ENCODE measurements around the gene ELK1.
"Not testable (repeated sequence)": the region's sequence is repeated elsewhere in the genome, so short reads cannot be mapped to it uniquely, and the experiment has no call there.

The ELK1 gene

DNA sequence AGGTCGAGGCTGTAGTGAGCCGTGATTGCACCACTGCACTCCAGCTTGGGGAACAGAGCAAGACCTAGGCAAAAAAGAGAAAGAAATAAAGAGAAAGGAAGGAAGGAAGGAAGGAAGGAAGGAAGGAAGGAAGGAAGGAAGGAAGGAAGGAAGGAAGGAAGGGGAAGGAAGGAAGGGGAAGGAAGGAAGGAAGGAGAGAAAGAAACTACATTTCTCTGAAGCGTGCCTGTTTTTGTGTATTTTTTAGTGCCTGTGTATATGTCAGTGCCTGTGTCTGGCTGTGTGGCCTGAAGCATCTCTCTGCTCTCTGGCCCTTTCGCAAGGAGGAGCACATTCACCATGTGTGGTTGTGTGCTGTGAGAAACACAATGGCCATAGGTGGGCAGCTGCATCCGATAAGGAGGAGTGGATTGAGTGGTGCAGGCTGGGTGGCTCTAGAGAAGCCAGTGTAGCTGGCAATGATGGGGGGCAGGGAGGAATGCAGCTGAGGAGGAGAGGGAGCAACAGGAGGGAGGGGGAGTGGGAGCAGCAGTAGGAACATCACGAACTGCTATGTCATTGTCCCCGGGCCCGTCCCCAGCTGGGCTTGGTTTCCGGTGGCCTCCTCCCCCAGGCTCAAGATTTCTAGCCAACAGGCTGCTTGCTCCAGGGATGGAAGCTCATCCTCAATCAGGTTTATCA is 42.1 kb downstream of the ELK1 start:
- TF ChIP-seq, protein P1, sequence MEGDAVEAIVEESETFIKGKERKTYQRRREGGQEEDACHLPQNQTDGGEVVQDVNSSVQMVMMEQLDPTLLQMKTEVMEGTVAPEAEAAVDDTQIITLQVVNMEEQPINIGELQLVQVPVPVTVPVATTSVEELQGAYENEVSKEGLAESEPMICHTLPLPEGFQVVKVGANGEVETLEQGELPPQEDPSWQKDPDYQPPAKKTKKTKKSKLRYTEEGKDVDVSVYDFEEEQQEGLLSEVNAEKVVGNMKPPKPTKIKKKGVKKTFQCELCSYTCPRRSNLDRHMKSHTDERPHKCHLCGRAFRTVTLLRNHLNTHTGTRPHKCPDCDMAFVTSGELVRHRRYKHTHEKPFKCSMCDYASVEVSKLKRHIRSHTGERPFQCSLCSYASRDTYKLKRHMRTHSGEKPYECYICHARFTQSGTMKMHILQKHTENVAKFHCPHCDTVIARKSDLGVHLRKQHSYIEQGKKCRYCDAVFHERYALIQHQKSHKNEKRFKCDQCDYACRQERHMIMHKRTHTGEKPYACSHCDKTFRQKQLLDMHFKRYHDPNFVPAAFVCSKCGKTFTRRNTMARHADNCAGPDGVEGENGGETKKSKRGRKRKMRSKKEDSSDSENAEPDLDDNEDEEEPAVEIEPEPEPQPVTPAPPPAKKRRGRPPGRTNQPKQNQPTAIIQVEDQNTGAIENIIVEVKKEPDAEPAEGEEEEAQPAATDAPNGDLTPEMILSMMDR (conservative IDR thresholded peaks at IDR 0.05) = no peak
- no peak overlapping the region for H3K27ac ChIP-seq

DNA sequence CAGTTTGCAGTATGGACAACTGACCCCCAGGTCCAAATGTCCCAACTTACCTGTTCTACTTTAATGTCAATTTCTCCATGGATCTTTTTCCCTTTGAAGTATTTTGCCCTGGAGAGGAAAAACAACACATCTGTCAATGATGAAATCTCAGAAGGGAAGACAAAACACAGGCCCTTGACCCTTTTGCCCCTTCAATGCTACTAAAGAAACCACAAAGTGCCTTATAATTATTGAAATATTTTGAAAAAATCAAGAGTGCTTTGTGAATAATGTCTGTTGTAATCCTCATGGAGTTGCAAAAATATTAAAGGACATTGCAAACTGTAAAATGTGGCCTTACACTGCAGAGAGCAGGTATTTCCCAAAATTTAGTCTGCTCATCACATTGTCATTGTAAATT is 43.3 kb downstream of the ELK1 start:
- TF ChIP-seq, protein P1 (conservative IDR thresholded peaks at IDR 0.05) = no peak
- no peak overlapping the region for H3K27ac ChIP-seq

DNA sequence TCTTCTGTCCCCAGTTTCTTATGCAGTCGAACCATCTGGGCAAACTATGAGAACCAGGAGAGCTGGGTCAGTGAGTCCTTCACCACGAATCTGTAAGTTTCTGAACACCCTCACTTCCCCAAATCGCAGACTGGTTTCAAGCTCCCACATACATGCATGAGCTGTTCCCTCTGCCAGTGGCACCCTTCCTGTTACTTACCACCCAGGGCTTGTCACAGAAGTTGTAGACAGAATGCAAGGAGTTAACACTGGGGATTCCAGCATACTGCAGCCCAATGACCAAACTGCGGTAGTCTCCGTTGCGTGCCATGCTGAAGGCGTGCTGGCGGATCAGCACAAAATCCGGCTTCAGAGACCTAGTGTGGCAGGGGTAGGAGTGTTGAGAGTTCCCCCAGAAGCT is 45.3 kb downstream of the ELK1 start:
- TF ChIP-seq, protein P1 (conservative IDR thresholded peaks at IDR 0.05) = no peak
- H3K27ac ChIP-seq = no peak overlapping the region

GRCh38 chrX:47603125-47603524 is 47.2 kb downstream of the ELK1 start:
- H3K27ac ChIP-seq = not testable (repeated sequence)

DNA sequence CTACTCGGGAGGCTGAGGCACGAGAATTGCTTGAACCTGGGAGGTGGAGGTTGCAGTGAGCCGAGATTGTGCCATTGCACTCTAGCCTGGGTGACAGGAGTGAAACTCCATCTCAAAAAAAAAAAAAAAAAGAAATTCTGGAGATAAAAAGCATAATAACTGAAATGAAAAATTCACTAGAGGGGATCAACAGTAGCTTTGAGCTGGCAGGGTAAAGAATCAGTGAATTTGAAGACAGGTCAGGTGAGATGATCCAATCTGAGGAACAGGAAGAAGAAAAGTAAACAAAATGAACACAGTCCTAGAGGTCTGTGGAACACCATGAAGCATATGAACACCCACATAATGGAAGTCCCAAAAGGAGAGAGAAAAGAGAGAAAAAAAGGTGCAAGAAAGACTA is 53.1 kb downstream of the ELK1 start:
- TF ChIP-seq, protein P1 (conservative IDR thresholded peaks at IDR 0.05) = no peak
- H3K27ac ChIP-seq = no peak overlapping the region

GRCh38 chrX:47596256-47596655 is 54.1 kb downstream of the ELK1 start:
- H3K27ac ChIP-seq = no peak overlapping the region
- TF ChIP-seq, protein P1 (conservative IDR thresholded peaks at IDR 0.05) = no peak

DNA sequence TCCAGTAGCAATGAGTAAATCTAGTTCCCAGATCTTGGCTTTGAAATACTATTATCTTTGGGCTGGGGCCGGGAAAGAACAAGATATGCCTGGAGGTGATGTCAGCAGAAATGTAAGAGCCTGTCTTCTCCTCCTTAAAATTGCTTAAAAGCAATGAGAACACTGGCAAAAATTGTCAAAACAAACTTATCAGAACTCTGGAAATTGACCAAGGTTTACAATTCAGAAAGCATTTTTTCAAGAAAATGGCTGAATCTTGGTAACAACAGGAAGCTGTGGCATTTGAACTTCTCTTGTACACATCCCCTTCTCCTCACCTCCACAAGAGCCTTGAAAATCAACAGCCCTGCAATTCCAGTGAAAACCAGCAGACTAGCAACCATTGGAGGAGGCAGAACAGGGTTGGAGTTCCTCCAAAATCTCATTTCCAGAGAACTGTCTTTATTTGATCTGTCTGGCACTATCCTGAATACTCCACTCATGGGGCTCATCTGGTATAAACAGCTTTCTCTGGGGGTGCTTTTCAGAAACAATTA is 54.6 kb downstream of the ELK1 start:
- no peak overlapping the region for H3K27ac ChIP-seq
- TF ChIP-seq, protein P1 (conservative IDR thresholded peaks at IDR 0.05) = no peak; the same call in 1 of the 2 replicates

DNA sequence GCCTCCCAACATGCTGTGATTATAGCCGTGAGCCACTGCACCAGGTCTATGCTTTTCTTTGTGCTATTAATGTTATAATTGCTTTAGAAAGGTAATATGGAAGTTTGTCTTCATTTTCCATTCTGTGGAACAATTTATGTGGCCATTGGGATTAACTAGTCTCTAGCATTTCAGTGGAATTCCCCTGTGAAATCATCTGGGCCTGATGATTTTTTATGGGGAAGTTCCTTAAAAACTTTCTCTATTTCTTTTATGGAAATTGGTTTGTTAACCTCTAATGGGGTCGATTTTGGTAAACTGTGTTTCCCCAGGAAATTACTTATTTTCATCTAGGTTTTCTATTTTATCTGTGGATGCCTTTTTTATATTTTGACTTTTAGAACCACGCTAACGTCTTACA is 56.8 kb downstream of the ELK1 start:
- H3K27ac ChIP-seq = no peak overlapping the region
- TF ChIP-seq, protein P1 (conservative IDR thresholded peaks at IDR 0.05) = no peak

All from VCaP (cell line).